ENCODE results near the gene PMS1.

DNA sequence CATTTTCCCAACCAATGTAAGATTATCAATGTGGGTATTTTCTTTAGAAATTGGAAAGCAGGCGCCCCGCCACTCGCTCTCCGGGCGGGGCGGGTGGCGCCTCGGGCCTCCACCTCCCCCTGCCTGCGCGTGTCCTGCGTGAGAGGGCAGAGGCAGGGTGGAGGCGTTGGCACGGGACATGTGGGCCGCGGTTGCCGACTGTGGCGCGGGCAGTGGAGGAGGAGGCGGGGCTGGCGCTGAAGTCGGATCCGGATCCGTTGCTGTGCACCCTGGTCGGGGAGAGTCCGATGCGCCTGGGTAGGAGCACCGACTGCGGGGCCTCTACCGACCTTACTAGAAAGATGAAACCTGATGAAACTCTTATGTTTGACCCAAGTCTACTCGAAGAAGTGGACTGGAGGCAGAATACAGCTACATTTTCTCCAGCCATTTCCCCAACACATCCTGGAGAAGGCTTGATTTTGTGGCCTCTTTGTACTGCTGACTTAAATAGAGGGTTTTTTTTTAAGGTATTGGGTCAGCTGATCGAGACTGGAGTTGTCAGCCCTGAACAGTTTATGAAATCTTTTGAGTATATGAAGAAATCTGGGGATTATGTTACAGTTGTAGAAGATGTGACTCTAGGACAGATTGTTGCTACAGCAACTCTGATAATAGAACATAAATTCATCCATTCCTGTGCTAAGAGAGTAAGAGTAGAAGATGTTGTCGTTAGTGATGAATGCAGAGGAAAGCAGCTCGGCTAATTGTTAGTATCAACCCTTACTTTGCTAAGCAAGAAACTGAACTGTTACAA, 37.9 kb downstream of the PMS1 start:
- TF ChIP-seq, protein P1, sequence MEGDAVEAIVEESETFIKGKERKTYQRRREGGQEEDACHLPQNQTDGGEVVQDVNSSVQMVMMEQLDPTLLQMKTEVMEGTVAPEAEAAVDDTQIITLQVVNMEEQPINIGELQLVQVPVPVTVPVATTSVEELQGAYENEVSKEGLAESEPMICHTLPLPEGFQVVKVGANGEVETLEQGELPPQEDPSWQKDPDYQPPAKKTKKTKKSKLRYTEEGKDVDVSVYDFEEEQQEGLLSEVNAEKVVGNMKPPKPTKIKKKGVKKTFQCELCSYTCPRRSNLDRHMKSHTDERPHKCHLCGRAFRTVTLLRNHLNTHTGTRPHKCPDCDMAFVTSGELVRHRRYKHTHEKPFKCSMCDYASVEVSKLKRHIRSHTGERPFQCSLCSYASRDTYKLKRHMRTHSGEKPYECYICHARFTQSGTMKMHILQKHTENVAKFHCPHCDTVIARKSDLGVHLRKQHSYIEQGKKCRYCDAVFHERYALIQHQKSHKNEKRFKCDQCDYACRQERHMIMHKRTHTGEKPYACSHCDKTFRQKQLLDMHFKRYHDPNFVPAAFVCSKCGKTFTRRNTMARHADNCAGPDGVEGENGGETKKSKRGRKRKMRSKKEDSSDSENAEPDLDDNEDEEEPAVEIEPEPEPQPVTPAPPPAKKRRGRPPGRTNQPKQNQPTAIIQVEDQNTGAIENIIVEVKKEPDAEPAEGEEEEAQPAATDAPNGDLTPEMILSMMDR (conservative IDR thresholded peaks at IDR 0.05): no peak
- no peak for TF ChIP-seq ZFX (IDR thresholded peaks at IDR 0.05)

All from C4-2B (cell line).